Prostate gland (tissue), 2 donors: ENCODE data around the gene EFCAB5.

ENCODE experiments used
- CTCF ChIP-seq, 4 experiments: fragments of 200-600 bp in 2 of 4; fragments of 450-650 bp in 2 of 4; sonication (generic) in 2 of 4; IDR thresholded peaks; 1 replicate in 3 of 4; 2 replicates in 1 of 4; pipeline ENCODE4 v1.5.1; 2016 to 2019; ENCODE audit warnings: antibody characterized with exemption in 4 of 4, mild to moderate bottlenecking in 2 of 4, moderate library complexity in 2 of 4
- POLR2A ChIP-seq: fragments of 450-650 bp; IDR thresholded peaks from one replicate; pipeline ENCODE4 v1.6.1; 2016; ENCODE audit warnings: antibody characterized with exemption, mild to moderate bottlenecking

- no peak for TF ChIP-seq CTCF (IDR thresholded peaks at IDR 0.05)
- TF ChIP-seq POLR2A: no peak
Measured at GRCh38 chr17:30137158-30137557, 195.7 kb downstream of the EFCAB5 start.
